CD4-positive, alpha-beta T cell treated with Interleukin-1 beta for 1 hour (primary cell): ENCODE results near the gene ADGRG6.
A peak's percentile ranks its signal among the peaks of the same experiment; 100 is the strongest.
"Not testable (repeated sequence)": the region's sequence is repeated elsewhere in the genome, so short reads cannot be mapped to it uniquely, and the experiment has no call there.

Source experiments
- DNase-seq, 2 donors: peaks; one replicate each; pipeline ENCODE4 v3.0.0-alpha.2; 2020 to 2022

Gene ADGRG6

GRCh38 chr6:142454196-142454595 lies 152.4 kb downstream of the ADGRG6 start:
- DNase-seq, result not testable (repeated sequence)

GRCh38 chr6:142454848-142455247 lies 153.0 kb downstream of the ADGRG6 start:
- not testable (repeated sequence) for DNase-seq

- DNase-seq, result no peak
Observed at GRCh38 chr6:142455957-142456589, 154.3 kb downstream of the ADGRG6 start.

- no peak for DNase-seq
Observed at GRCh38 chr6:142457638-142458406, 156.0 kb downstream of the ADGRG6 start.

- DNase-seq, result no peak
Observed at GRCh38 chr6:142458836-142459235, 157.0 kb downstream of the ADGRG6 start.

- no peak for DNase-seq
Observed at GRCh38 chr6:142459271-142459670, 157.5 kb downstream of the ADGRG6 start.

- DNase-seq, result no peak
Observed at GRCh38 chr6:142462260-142462659, 160.5 kb downstream of the ADGRG6 start.

GRCh38 chr6:142463988-142464387 lies 162.2 kb downstream of the ADGRG6 start:
- no peak for DNase-seq

- DNase-seq, result no peak
Observed at GRCh38 chr6:142469220-142469619, 167.4 kb downstream of the ADGRG6 start.

- DNase-seq, result no peak
Observed at GRCh38 chr6:142470421-142470820, 168.6 kb downstream of the ADGRG6 start.

GRCh38 chr6:142474531-142475289 lies 172.9 kb downstream of the ADGRG6 start:
- DNase-seq, result peak in 1 of 2 donors; percentile 38

GRCh38 chr6:142476452-142476851 lies 174.6 kb downstream of the ADGRG6 start:
- DNase-seq, result no peak

GRCh38 chr6:142478117-142478516 lies 176.3 kb downstream of the ADGRG6 start:
- peak in 1 of 2 donors; percentile 12 for DNase-seq

- no peak for DNase-seq
Observed at GRCh38 chr6:142481466-142481865, 179.7 kb downstream of the ADGRG6 start.

- DNase-seq, result no peak
Observed at GRCh38 chr6:142482249-142482648, 180.4 kb downstream of the ADGRG6 start.

GRCh38 chr6:142482974-142483373 lies 181.2 kb downstream of the ADGRG6 start:
- no peak for DNase-seq

GRCh38 chr6:142485256-142485655 lies 183.4 kb downstream of the ADGRG6 start:
- no peak for DNase-seq

GRCh38 chr6:142489722-142490610 lies 188.2 kb downstream of the ADGRG6 start:
- no peak for DNase-seq
